GM23338 (cell line): Measurements from ENCODE around the gene DNAI2. TPM values are rescaled to one million over a fixed set of nuclear protein-coding genes. Genes with fewer than 3 reads are reported as not detected.

Experiments used
- ATAC-seq: fragments of 200-7000 bp; cut with Tn5 transposase; 3 replicates; pipeline ENCODE4 v1.9.1; 2020
- DNase-seq: peaks from one replicate; pipeline ENCODE4 v3.0.0-alpha.2; 2015; ENCODE audit warnings: low spot score
- H2AFZ ChIP-seq: fragments of 200-600 bp; sonication (generic); 2 replicates; pipeline ENCODE4 v1.8.0; 2016; ENCODE audit warnings: antibody characterized with exemption, mild to moderate bottlenecking, moderate library complexity
- H3F3A ChIP-seq: fragments of 200-600 bp; sonication (generic); replicated peaks from 2 replicates; pipeline ENCODE4 v1.8.0; 2017; ENCODE audit warnings: antibody characterized with exemption, mixed run types, low read depth
- H3K27ac ChIP-seq: fragments of 200-600 bp; sonication (generic); 2 replicates; pipeline ENCODE4 v1.6.1; 2016; ENCODE audit warnings: low read depth
- H3K27me3 ChIP-seq: fragments of 200-600 bp; sonication (generic); 2 replicates; pipeline ENCODE4 v1.8.0; 2016; ENCODE audit warnings: mild to moderate bottlenecking, mixed run types, moderate library complexity; ENCODE audit not compliant: insufficient read depth
- H3K36me3 ChIP-seq: fragments of 200-600 bp; sonication (generic); 2 replicates; pipeline ENCODE4 v1.8.0; 2016; ENCODE audit warnings: mild to moderate bottlenecking; ENCODE audit not compliant: insufficient read depth
- H3K4me1 ChIP-seq: fragments of 200-600 bp; sonication (generic); 2 replicates; pipeline ENCODE4 v1.8.0; 2016; ENCODE audit warnings: mild to moderate bottlenecking, moderate library complexity; ENCODE audit not compliant: insufficient read depth
- H3K4me2 ChIP-seq: fragments of 200-600 bp; sonication (generic); 2 replicates; pipeline ENCODE4 v1.7.1; 2017; ENCODE audit warnings: mixed run types
- H3K4me3 ChIP-seq: fragments of 200-600 bp; sonication (generic); 2 replicates; pipeline ENCODE4 v1.6.1; 2016; ENCODE audit warnings: mixed run types
- H3K79me2 ChIP-seq: fragments of 200-600 bp; sonication (generic); replicated peaks from 2 replicates; pipeline ENCODE4 v1.8.0; 2017; ENCODE audit warnings: mild to moderate bottlenecking; ENCODE audit not compliant: insufficient read depth
- H3K9me2 ChIP-seq: fragments of 200-600 bp; sonication (generic); 2 replicates; pipeline ENCODE4 v1.8.0; 2017; ENCODE audit not compliant: insufficient read depth
- H4K20me1 ChIP-seq: fragments of 200-600 bp; sonication (generic); replicated peaks from 2 replicates; pipeline ENCODE4 v1.8.0; 2017; ENCODE audit warnings: mild to moderate bottlenecking; ENCODE audit not compliant: insufficient read depth
- H3K27ac Mint-ChIP-seq: 2 replicates; pipeline ENCODE4 v1.8.0; 2020; ENCODE audit warnings: inconsistent platforms, mild to moderate bottlenecking, moderate library complexity, mixed read lengths
- H3K27me3 Mint-ChIP-seq: 3 replicates; pipeline ENCODE4 v1.8.0; 2022; ENCODE audit warnings: low read depth, mild to moderate bottlenecking, moderate library complexity, mixed read lengths, inconsistent platforms; ENCODE audit not compliant: insufficient read depth, poor library complexity
- H3K36me3 Mint-ChIP-seq: 3 replicates; pipeline ENCODE4 v1.8.0; 2021; ENCODE audit warnings: low read depth, mild to moderate bottlenecking, inconsistent platforms, moderate library complexity, mixed read lengths
- H3K4me1 Mint-ChIP-seq: 3 replicates; pipeline ENCODE4 v1.8.0; 2020; ENCODE audit warnings: mild to moderate bottlenecking, inconsistent platforms, mixed read lengths
- H3K4me3 Mint-ChIP-seq: 3 replicates; pipeline ENCODE4 v1.8.0; 2021; ENCODE audit warnings: moderate library complexity, mild to moderate bottlenecking, inconsistent platforms, mixed read lengths
- H3K9me3 Mint-ChIP-seq: 3 replicates; pipeline ENCODE4 v1.8.0; 2020; ENCODE audit warnings: moderate library complexity, mild to moderate bottlenecking, inconsistent platforms, mixed read lengths
- CREB1 ChIP-seq: fragments of 250-450 bp; sonication (Bioruptor Pico); IDR thresholded peaks from 2 replicates; pipeline ENCODE4 v1.5.0; 2020; ENCODE audit warnings: low read depth, mild to moderate bottlenecking, moderate library complexity
- ETS1 ChIP-seq: IDR thresholded peaks from 2 replicates; pipeline ENCODE4 v1.6.1; 2016; ENCODE audit warnings: antibody characterized with exemption
- EZH2 ChIP-seq: fragments of 200-600 bp; sonication (generic); IDR thresholded peaks from one replicate; pipeline ENCODE4 v1.8.0; 2017; ENCODE audit warnings: antibody characterized with exemption, mild to moderate bottlenecking, low read depth; ENCODE audit not compliant: unreplicated experiment
- EZH2phosphoT487 ChIP-seq: fragments of 200-600 bp; sonication (generic); IDR thresholded peaks from one replicate; pipeline ENCODE4 v1.8.1; 2018; ENCODE audit warnings: antibody characterized with exemption; ENCODE audit not compliant: unreplicated experiment
- JUNB ChIP-seq: IDR thresholded peaks from one replicate; pipeline ENCODE4 v1.6.1; 2016; ENCODE audit warnings: antibody characterized with exemption; ENCODE audit not compliant: unreplicated experiment
- NANOG ChIP-seq: IDR thresholded peaks from 2 replicates; pipeline ENCODE4 v1.6.1; 2016; ENCODE audit warnings: antibody characterized with exemption, borderline replicate concordance
- REST ChIP-seq: IDR thresholded peaks from one replicate; pipeline ENCODE4 v1.6.1; 2018; ENCODE audit warnings: antibody characterized with exemption; ENCODE audit not compliant: unreplicated experiment
- STAT1 ChIP-seq: IDR thresholded peaks from one replicate; pipeline ENCODE4 v1.6.1; 2016; ENCODE audit warnings: antibody characterized with exemption; ENCODE audit not compliant: unreplicated experiment
- ZNF114 ChIP-seq: fragments of 250-450 bp; sonication (Bioruptor Pico); IDR thresholded peaks from 2 replicates; pipeline ENCODE4 v1.5.0; 2020; ENCODE audit warnings: mild to moderate bottlenecking, moderate library complexity
- ZNF331 ChIP-seq: fragments of 250-450 bp; sonication (Bioruptor Pico); IDR thresholded peaks from 2 replicates; pipeline ENCODE4 v1.5.0; 2020; ENCODE audit warnings: low read depth, mild to moderate bottlenecking, moderate library complexity
- ZNF462 ChIP-seq: fragments of 250-450 bp; sonication (Bioruptor Pico); IDR thresholded peaks from 2 replicates; pipeline ENCODE4 v1.5.0; 2020; ENCODE audit warnings: mild to moderate bottlenecking, moderate library complexity
- polyA plus RNA-seq: library from polyadenylated mRNA; unstranded; fragments of >200 nt; fragmentation: Nextera tagmentation; extraction: Ambion mirVana; gene quantifications from 2 replicates; pipeline ENCODE4 v1.2.1, GENCODE V29; 2016
- total RNA-seq: library from RNA; depleted of rRNA; stranded (reverse); fragments of >200 nt; shearing (Covaris generic); gene quantifications from 2 replicates; pipeline ENCODE4 v1.2.3, GENCODE V29; 2014

Gene DNAI2
- total and polyA plus RNA-seq, 2 experiments from 2014 or later: 0.21 TPM; not detected in 1

GRCh38 chr17:74314877-74315276 is 40.8 kb downstream of the DNAI2 start:
- Histone ChIP-seq H3K27me3 (no peaks in the 10 kb centered on the region), H3K4me3 (no peak overlapping the region), H3K79me2 (no peaks in the 10 kb centered on the region), H3K4me2 (no peak overlapping the region), H3F3A (no peaks in the 10 kb centered on the region), H4K20me1 (no peaks in the 10 kb centered on the region), H3K9me2 (no peaks in the 10 kb centered on the region), H3K27ac (no peak overlapping the region), H3K4me1 (no peaks in the 10 kb centered on the region), H2AFZ (no peak overlapping the region), H3K36me3 (no peaks in the 10 kb centered on the region)
- ATAC-seq (no peak), DNase-seq (no peak)
- no peaks in the 10 kb centered on the region for H3K36me3 Mint-ChIP-seq
- H3K27ac Mint-ChIP-seq: no peak overlapping the region
- H3K4me3 Mint-ChIP-seq: no peak overlapping the region
- H3K4me1 Mint-ChIP-seq: no peaks in the 10 kb centered on the region
- no peak for TF ChIP-seq EZH2
- TF ChIP-seq ETS1: no peak
- no peak for TF ChIP-seq CREB1 (CRISPR knock-in tag)
- TF ChIP-seq ZNF114 (CRISPR knock-in tag): no peak
- TF ChIP-seq JUNB: no peak
- TF ChIP-seq ZNF331: no peak
- no peak for TF ChIP-seq ZNF462 (CRISPR knock-in tag)
- TF ChIP-seq NANOG: no peak
- no peak for TF ChIP-seq EZH2phosphoT487
- TF ChIP-seq REST: no peak
- no peak for TF ChIP-seq STAT1
- peaks cover 12% of the 10 kb centered on the region for H3K27me3 Mint-ChIP-seq
- peaks cover 11% of the 10 kb centered on the region; the same call in 2 of the 3 replicates for H3K9me3 Mint-ChIP-seq
